Measurements from ENCODE around the gene ACTL10.
A peak's percentile ranks its signal among the peaks of the same experiment; 100 is the strongest.

The ACTL10 gene

GRCh38 chr20:33649201-33649681 is 17.5 kb upstream of the ACTL10 start:
- FAIRE-seq (no peak), DNase-seq (ENCODE audit: insufficient read length, low spot score) (no peak)

GRCh38 chr20:33650111-33650752 is 16.5 kb upstream of the ACTL10 start:
- DNase-seq (ENCODE audit: insufficient read length, low spot score) (peak; percentile 5), FAIRE-seq (no peak)
- TF ChIP-seq CTCF (IDR thresholded peaks at IDR 0.05; ENCODE audit: insufficient read depth, missing control alignments), result no peak

More at GRCh38 chr20:33649201-33649681, 17.5 kb upstream of the ACTL10 start:
- TF ChIP-seq CTCF (IDR thresholded peaks at IDR 0.05; ENCODE audit: insufficient read depth, missing control alignments), result no peak

- DNase-seq (ENCODE audit: insufficient read length, low spot score), result peak; percentile 18
- no peak for FAIRE-seq
- TF ChIP-seq CTCF (IDR thresholded peaks at IDR 0.05; ENCODE audit: insufficient read depth, missing control alignments), result no peak
Measured at GRCh38 chr20:33650753-33651561, 15.8 kb upstream of the ACTL10 start.

GRCh38 chr20:33651562-33652048 is 15.1 kb upstream of the ACTL10 start:
- no peak for TF ChIP-seq CTCF (IDR thresholded peaks at IDR 0.05; ENCODE audit: insufficient read depth, missing control alignments)

GRCh38 chr20:33653218-33653899 is 13.4 kb upstream of the ACTL10 start:
- TF ChIP-seq CTCF (IDR thresholded peaks at IDR 0.05; ENCODE audit: insufficient read depth, missing control alignments), result peak; percentile 92
- no peak for FAIRE-seq
- DNase-seq (ENCODE audit: insufficient read length, low spot score), result peak; percentile 88

More at GRCh38 chr20:33651562-33652048, 15.1 kb upstream of the ACTL10 start:
- DNase-seq (ENCODE audit: insufficient read length, low spot score) (no peak), FAIRE-seq (no peak)

- peak; percentile 13 for DNase-seq (ENCODE audit: insufficient read length, low spot score)
- no peak for FAIRE-seq
- TF ChIP-seq CTCF (IDR thresholded peaks at IDR 0.05; ENCODE audit: insufficient read depth, missing control alignments), result no peak
Measured at GRCh38 chr20:33653900-33654596, 12.7 kb upstream of the ACTL10 start.

Measured in D721Med (cell line).